SU-DHL-6 (cell line): ENCODE results near the gene CLDN5.

ENCODE experiments used
- EZH2phosphoT487 ChIP-seq: fragments of 200-600 bp; sonication (generic), shearing (Covaris generic); conservative IDR thresholded peaks from 2 replicates; pipeline ENCODE4 v1.6.1; 2018; ENCODE audit warnings: mild to moderate bottlenecking, antibody characterized with exemption, low read length, moderate library complexity, mixed read lengths
- TF ChIP-seq, protein P1 (sequence below): fragments of 200-600 bp; sonication (generic); IDR thresholded peaks from one replicate; pipeline ENCODE4 v1.5.1; 2017; ENCODE audit warnings: antibody characterized with exemption, mild to moderate bottlenecking, low read length, moderate library complexity; ENCODE audit not compliant: insufficient read depth, poor library complexity, severe bottlenecking

DNA sequence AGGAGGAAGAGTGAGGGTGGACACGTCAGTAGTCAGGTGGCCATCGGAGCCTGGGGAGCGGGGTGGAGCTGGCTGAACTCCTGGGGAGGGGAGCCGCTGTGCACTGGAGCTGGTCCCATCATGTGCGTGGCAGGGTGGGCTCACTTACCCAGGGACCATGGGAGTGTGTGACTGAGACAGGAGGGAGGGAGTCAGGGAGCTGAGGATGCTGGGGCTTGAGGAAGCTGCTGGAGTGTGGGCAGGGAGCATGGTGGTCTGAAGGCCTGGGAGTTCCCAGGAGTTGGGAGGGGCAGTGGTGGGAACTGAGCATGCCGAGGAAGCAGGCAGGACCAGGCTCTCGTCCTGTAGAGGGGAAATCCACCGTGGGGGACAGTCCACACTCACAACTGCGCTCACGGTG lies 18.0 kb downstream of the CLDN5 start:
- TF ChIP-seq EZH2phosphoT487 = no peak
- TF ChIP-seq, protein P1, sequence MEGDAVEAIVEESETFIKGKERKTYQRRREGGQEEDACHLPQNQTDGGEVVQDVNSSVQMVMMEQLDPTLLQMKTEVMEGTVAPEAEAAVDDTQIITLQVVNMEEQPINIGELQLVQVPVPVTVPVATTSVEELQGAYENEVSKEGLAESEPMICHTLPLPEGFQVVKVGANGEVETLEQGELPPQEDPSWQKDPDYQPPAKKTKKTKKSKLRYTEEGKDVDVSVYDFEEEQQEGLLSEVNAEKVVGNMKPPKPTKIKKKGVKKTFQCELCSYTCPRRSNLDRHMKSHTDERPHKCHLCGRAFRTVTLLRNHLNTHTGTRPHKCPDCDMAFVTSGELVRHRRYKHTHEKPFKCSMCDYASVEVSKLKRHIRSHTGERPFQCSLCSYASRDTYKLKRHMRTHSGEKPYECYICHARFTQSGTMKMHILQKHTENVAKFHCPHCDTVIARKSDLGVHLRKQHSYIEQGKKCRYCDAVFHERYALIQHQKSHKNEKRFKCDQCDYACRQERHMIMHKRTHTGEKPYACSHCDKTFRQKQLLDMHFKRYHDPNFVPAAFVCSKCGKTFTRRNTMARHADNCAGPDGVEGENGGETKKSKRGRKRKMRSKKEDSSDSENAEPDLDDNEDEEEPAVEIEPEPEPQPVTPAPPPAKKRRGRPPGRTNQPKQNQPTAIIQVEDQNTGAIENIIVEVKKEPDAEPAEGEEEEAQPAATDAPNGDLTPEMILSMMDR = no peak
